Right atrium auricular region (tissue), 2 donors: ENCODE results near the gene ITSN1. TPM values are rescaled to one million over a fixed set of nuclear protein-coding genes. Genes with fewer than 3 reads are reported as not detected.
A peak's percentile ranks its signal among the peaks of the same experiment; 100 is the strongest.

ENCODE experiments used
- DNase-seq: peaks from one replicate; pipeline ENCODE4 v3.0.0-alpha.2; 2019; ENCODE audit warnings: low spot score
- H3K27ac ChIP-seq, 2 donors: fragments of 200-600 bp; sonication (generic); 1 replicate in 1 of 2; 2 replicates in 1 of 2; pipeline ENCODE4 v1.5.1; 2016 to 2019
- H3K27me3 ChIP-seq, 2 donors: fragments of 200-600 bp; sonication (generic); one replicate each; pipeline versions ENCODE4 v1.5.1 to v1.6.0; 2017 to 2019
- H3K36me3 ChIP-seq: fragments of 200-600 bp; sonication (generic); one replicate; pipeline ENCODE4 v1.5.1; 2016
- H3K4me1 ChIP-seq, 2 donors: fragments of 200-600 bp; sonication (generic); one replicate each; pipeline versions ENCODE4 v1.5.1 to v1.6.0; 2017 to 2019
- H3K4me3 ChIP-seq, 2 donors: fragments of 200-600 bp; sonication (generic); 1 replicate in 1 of 2; 2 replicates in 1 of 2; pipeline ENCODE4 v1.5.1; 2017 to 2019; ENCODE audit warnings: mild to moderate bottlenecking in 1 of 2, moderate library complexity in 1 of 2
- H3K9me3 ChIP-seq, 2 donors: fragments of 200-600 bp; sonication (generic); one replicate each; pipeline ENCODE4 v1.5.1; 2019
- CTCF ChIP-seq, 2 donors: fragments of 200-600 bp; sonication (generic); IDR thresholded peaks; one replicate each; pipeline ENCODE4 v1.5.1; 2019; ENCODE audit warnings: antibody characterized with exemption in 2 of 2
- total RNA-seq, 2 donors: library from RNA; depleted of rRNA; stranded (reverse); fragments of >200 nt; gene quantifications; one replicate each; pipeline ENCODE4 v1.1.0, GENCODE V29; 2016

The ITSN1 gene
- total RNA-seq, 2 donors from 2014 or later = 49.9 to 54.9 TPM

DNA sequence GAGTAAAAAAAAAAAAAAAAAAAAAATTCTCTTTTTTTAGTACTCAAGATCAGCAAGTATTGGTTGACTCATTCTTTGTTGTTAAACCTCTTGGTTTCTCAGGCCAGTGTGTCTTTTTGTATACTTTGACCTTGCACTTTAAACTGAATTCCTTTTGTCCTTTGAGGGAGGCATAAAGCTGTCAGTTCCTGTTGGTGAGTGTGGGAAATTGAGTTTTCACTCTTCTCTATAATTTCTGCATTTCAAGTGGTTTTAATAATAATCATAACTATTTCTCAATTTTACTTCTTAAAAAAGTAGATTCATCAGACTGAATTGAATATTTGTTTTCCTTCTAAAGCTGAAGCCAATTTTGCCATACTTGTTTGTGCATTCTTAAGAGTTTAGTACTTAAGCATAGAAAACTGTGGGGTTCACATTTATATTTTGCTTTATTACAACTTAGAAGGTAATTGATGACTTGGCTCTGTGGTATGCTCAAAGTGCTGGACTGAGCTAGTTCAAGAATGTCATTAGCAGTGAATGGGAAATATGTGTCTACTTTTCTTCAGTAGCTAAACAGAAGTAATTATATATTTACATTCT is 43.4 kb downstream of the ITSN1 start:
- H3K27me3 ChIP-seq = no peaks in the 10 kb centered on the region
- no peak for DNase-seq
- H3K36me3 ChIP-seq = no peaks in the 10 kb centered on the region
- H3K27ac ChIP-seq = peak overlapping the region; percentile 59 to 79
- no peak for TF ChIP-seq CTCF (IDR thresholded peaks at IDR 0.05)
- H3K9me3 ChIP-seq = no peaks in the 10 kb centered on the region
- H3K4me1 ChIP-seq = peaks cover 0 to 71% of the 10 kb centered on the region in 2 donors
- H3K4me3 ChIP-seq = peak overlapping the region in 1 of 2 donors; percentile 7

DNA sequence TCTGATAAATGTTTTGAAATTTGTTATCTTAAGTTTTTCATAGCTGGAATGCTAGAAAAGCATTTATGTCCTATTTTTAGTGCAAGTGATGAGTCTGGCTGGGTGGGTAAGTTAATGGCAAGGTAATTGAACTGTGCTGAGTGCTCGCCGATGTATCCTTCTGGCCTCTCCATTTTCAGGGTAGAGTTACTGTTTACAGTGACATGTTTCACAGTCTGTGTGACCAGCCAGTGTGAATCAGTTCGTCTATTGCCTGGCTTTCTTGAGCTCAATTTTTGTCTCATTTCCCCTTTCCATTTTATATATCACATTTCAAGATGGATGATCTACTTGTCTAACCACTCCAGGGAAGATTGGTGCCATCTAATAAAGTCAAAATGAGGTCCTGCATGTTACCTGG is 44.1 kb downstream of the ITSN1 start:
- no peak for TF ChIP-seq CTCF (IDR thresholded peaks at IDR 0.05)
- Histone ChIP-seq H3K36me3 (no peaks in the 10 kb centered on the region), H3K4me3 (no peak overlapping the region), H3K4me1 (peaks cover 0 to 77% of the 10 kb centered on the region in 2 donors), H3K27me3 (no peaks in the 10 kb centered on the region), H3K27ac (peak overlapping the region; percentile 59 to 79), H3K9me3 (no peaks in the 10 kb centered on the region)
- DNase-seq = no peak

- DNase-seq = no peak
- H3K4me1 ChIP-seq = peaks cover 0 to 89% of the 10 kb centered on the region in 2 donors
- no peaks in the 10 kb centered on the region for H3K9me3 ChIP-seq
- H3K36me3 ChIP-seq = no peaks in the 10 kb centered on the region
- H3K27ac ChIP-seq = peak overlapping the region in 1 of 2 donors; percentile 26
- no peak overlapping the region for H3K4me3 ChIP-seq
- no peak for TF ChIP-seq CTCF (IDR thresholded peaks at IDR 0.05)
- H3K27me3 ChIP-seq = no peaks in the 10 kb centered on the region
Measured at GRCh38 chr21:33687634-33688033, 45.3 kb downstream of the ITSN1 start.

DNA sequence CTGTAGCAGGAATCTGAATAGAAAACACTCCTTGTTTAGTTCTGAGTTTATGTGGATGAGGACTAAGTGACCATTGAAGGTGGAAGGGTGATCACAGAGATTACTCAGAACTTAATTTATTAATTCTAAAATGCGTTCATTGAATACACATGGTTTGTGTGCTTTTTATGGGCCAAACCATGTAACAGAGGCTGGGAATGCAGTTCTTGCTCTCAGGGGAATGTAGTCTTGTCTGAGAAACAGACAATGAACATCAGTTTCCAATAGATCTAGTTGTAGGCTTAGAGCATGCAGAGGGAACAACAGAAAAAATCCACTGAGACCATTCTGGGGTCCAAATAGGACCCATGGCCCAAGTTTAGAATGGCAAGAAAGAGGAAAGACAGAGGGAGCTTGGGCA is 46.1 kb downstream of the ITSN1 start:
- DNase-seq = no peak
- peaks cover 0 to 81% of the 10 kb centered on the region in 2 donors for H3K4me1 ChIP-seq
- H3K36me3 ChIP-seq = no peaks in the 10 kb centered on the region
- no peaks in the 10 kb centered on the region for H3K9me3 ChIP-seq
- no peak overlapping the region for H3K4me3 ChIP-seq
- H3K27me3 ChIP-seq = no peaks in the 10 kb centered on the region
- peak overlapping the region in 1 of 2 donors; percentile 26 for H3K27ac ChIP-seq
- TF ChIP-seq CTCF (IDR thresholded peaks at IDR 0.05) = no peak

GRCh38 chr21:33690874-33691273 is 48.6 kb downstream of the ITSN1 start:
- no peak for TF ChIP-seq CTCF (IDR thresholded peaks at IDR 0.05)
- H3K9me3 ChIP-seq = no peaks in the 10 kb centered on the region
- peaks cover 0 to 68% of the 10 kb centered on the region in 2 donors for H3K4me1 ChIP-seq
- no peaks in the 10 kb centered on the region for H3K36me3 ChIP-seq
- H3K4me3 ChIP-seq = no peak overlapping the region
- no peak overlapping the region for H3K27ac ChIP-seq
- DNase-seq = no peak
- H3K27me3 ChIP-seq = no peaks in the 10 kb centered on the region
